HEK293T (cell line): Measurements from ENCODE around the gene TMTC2.
"Not testable (repeated sequence)": the region's sequence is repeated elsewhere in the genome, so short reads cannot be mapped to it uniquely, and the experiment has no call there.

Experiments
- CTCF ChIA-PET: fragments of 350-600 bp; formaldehyde crosslinking; extraction: SDS; loops from one replicate; lab custom pipeline; 2021; ENCODE audit warnings: antibody characterized with exemption, inconsistent platforms; lab: Yijun Ruan, JAX
- POLR2A ChIA-PET: fragments of 350-600 bp; formaldehyde crosslinking; extraction: SDS; loops from one replicate; lab custom pipeline; 2020; ENCODE audit warnings: antibody characterized with exemption, inconsistent platforms; lab: Yijun Ruan, JAX
- DNase-seq: peaks from one replicate; pipeline ENCODE4 v3.0.0; 2012; ENCODE audit warnings: mixed read lengths; ENCODE audit errors: extremely low spot score
- ARNT ChIP-seq: fragments of 450-650 bp; IDR thresholded peaks from 2 replicates; pipeline ENCODE4 v1.6.1; 2017; ENCODE audit warnings: mild to moderate bottlenecking
- BHLHE40 ChIP-seq: fragments of 450-650 bp; IDR thresholded peaks from 2 replicates; pipeline ENCODE4 v1.6.1; 2016; ENCODE audit warnings: mild to moderate bottlenecking, moderate library complexity, borderline replicate concordance
- CTBP1 ChIP-seq: fragments of 450-650 bp; IDR thresholded peaks from 2 replicates; pipeline ENCODE4 v1.6.1; 2016; ENCODE audit warnings: borderline replicate concordance
- ELF4 ChIP-seq: fragments of 450-650 bp; IDR thresholded peaks from 2 replicates; pipeline ENCODE4 v1.6.1; 2017; ENCODE audit warnings: antibody characterized with exemption
- FOXA1 ChIP-seq: fragments of 450-650 bp; IDR thresholded peaks from 2 replicates; pipeline ENCODE4 v1.6.1; 2016; ENCODE audit warnings: mild to moderate bottlenecking
- FOXK2 ChIP-seq: fragments of 450-650 bp; IDR thresholded peaks from 2 replicates; pipeline ENCODE4 v1.6.1; 2016; ENCODE audit warnings: mild to moderate bottlenecking
- FOXM1 ChIP-seq: fragments of 450-650 bp; IDR thresholded peaks from 2 replicates; pipeline ENCODE4 v1.6.1; 2017; ENCODE audit warnings: mild to moderate bottlenecking, borderline replicate concordance
- HDGF ChIP-seq: fragments of 450-650 bp; IDR thresholded peaks from 2 replicates; pipeline ENCODE4 v1.6.1; 2017; ENCODE audit warnings: antibody characterized with exemption, borderline replicate concordance
- L3MBTL2 ChIP-seq: fragments of 450-650 bp; conservative IDR thresholded peaks from 2 replicates; pipeline ENCODE4 v1.6.1; 2016; ENCODE audit warnings: mild to moderate bottlenecking
- LEF1 ChIP-seq: fragments of 450-650 bp; IDR thresholded peaks from 2 replicates; pipeline ENCODE4 v1.6.1; 2017; ENCODE audit warnings: mild to moderate bottlenecking, borderline replicate concordance
- NFRKB ChIP-seq: fragments of 450-650 bp; IDR thresholded peaks from 2 replicates; pipeline ENCODE4 v1.6.1; 2016; ENCODE audit warnings: mild to moderate bottlenecking, moderate library complexity
- SP1 ChIP-seq: fragments of 450-650 bp; IDR thresholded peaks from 2 replicates; pipeline ENCODE4 v1.6.1; 2017
- SUZ12 ChIP-seq: fragments of 450-650 bp; IDR thresholded peaks from 2 replicates; pipeline ENCODE4 v1.6.1; 2016; ENCODE audit warnings: mild to moderate bottlenecking
- TARDBP ChIP-seq: fragments of 450-650 bp; IDR thresholded peaks from 2 replicates; pipeline ENCODE4 v1.6.1; 2016
- ZNF384 ChIP-seq: fragments of 450-650 bp; IDR thresholded peaks from 2 replicates; pipeline ENCODE4 v1.6.1; 2016
- TF ChIP-seq, protein P1 (sequence below): fragments of 450-650 bp; IDR thresholded peaks from 2 replicates; pipeline ENCODE4 v1.6.1; 2016

TMTC2 gene

DNA sequence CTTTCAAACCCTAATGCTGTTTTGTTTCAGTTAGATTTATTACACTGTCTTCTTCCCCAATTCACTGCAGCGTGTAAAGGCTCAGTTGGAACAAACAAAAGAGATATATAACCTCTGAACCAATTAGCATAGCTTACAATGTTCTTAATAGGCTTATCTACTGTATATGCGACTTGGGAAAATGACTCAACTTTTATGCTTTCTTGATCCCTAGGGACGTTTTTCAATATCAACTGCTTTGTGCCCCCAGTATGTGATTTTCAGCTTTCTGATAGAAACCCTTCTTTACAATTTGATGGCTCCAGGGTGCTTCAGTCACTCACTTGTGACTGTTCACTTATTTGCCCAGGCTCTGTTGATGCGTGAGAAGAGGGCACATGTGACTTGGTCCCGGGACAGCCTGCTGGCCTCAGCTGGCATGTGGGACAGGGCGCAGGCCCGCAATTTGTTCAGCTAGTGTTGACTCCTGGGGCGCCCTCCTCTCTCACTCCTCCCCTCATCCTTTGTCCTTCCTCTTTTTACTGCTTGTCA, 107.1 kb downstream of the TMTC2 start:
- TF ChIP-seq SUZ12 (no peak), ZNF384 (no peak), HDGF (no peak), L3MBTL2 (no peak), FOXM1 (no peak)
- ChIA-PET CTCF (no interaction called here), POLR2A (no interaction called here)
- no peak for DNase-seq

DNA sequence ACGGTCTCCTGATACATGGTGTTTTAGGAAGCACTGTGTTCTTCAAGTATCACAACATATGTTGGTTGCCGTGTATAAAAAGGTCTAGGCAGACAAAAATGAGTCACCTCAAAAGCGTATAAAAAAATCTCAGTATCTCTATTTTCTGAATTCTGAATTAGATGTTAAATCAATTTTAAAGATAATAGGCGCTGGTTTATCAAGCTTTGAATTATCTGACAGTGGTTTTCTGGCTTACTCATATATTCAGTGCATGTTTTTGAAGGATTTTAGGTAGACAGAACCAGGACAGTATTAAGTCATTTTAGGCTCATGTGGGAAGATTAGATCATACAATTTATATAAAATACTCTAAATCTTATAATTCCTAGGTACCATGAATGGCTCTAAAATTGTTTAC, 110.8 kb downstream of the TMTC2 start:
- POLR2A ChIA-PET, result no interaction called here

DNA sequence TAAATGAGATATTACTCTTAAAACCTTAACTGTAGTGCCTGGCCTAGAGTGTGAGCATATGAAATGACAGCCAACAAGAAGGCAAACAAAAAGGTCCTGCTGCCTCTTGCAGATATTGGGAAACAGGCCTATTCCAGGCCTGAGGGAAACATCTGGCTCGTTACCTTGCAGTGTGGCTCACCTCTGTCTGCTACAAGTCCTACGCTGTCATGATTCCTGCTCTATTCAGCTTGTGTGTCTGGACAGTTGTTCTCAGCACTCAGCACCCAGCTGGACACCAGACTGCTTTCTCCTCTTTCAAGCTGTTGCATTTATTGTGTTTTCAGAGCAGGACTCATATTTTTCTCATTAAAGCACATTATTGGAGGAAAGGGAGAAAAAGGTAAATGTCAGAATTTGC, 113.5 kb downstream of the TMTC2 start:
- TF ChIP-seq HDGF (no peak), TARDBP (no peak), SUZ12 (no peak), NFRKB (no peak), FOXK2 (no peak), CTBP1 (no peak), FOXA1 (no peak), ZNF384 (no peak), ARNT (no peak), L3MBTL2 (no peak), FOXM1 (no peak), LEF1 (no peak), SP1 (no peak), BHLHE40 (no peak), ELF4 (no peak)
- TF ChIP-seq, protein P1, sequence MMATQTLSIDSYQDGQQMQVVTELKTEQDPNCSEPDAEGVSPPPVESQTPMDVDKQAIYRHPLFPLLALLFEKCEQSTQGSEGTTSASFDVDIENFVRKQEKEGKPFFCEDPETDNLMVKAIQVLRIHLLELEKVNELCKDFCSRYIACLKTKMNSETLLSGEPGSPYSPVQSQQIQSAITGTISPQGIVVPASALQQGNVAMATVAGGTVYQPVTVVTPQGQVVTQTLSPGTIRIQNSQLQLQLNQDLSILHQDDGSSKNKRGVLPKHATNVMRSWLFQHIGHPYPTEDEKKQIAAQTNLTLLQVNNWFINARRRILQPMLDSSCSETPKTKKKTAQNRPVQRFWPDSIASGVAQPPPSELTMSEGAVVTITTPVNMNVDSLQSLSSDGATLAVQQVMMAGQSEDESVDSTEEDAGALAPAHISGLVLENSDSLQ, result no peak
- POLR2A ChIA-PET, result no interaction called here
- DNase-seq, result no peak
- CTCF ChIA-PET, result no interaction called here

More for the DNA sequence above, 110.8 kb downstream of the TMTC2 start:
- CTCF ChIA-PET, result no interaction called here
- no peak for DNase-seq
- TF ChIP-seq HDGF, result no peak
- TF ChIP-seq CTBP1, result no peak
- TF ChIP-seq NFRKB, result no peak
- no peak for TF ChIP-seq FOXM1
- no peak for TF ChIP-seq BHLHE40
- TF ChIP-seq TARDBP, result no peak
- TF ChIP-seq FOXA1, result no peak
- no peak for TF ChIP-seq ELF4
- no peak for TF ChIP-seq FOXK2
- TF ChIP-seq ARNT, result no peak
- no peak for TF ChIP-seq SUZ12
- no peak for TF ChIP-seq ZNF384
- TF ChIP-seq L3MBTL2, result no peak
- TF ChIP-seq LEF1, result no peak
- no peak for TF ChIP-seq SP1

DNA sequence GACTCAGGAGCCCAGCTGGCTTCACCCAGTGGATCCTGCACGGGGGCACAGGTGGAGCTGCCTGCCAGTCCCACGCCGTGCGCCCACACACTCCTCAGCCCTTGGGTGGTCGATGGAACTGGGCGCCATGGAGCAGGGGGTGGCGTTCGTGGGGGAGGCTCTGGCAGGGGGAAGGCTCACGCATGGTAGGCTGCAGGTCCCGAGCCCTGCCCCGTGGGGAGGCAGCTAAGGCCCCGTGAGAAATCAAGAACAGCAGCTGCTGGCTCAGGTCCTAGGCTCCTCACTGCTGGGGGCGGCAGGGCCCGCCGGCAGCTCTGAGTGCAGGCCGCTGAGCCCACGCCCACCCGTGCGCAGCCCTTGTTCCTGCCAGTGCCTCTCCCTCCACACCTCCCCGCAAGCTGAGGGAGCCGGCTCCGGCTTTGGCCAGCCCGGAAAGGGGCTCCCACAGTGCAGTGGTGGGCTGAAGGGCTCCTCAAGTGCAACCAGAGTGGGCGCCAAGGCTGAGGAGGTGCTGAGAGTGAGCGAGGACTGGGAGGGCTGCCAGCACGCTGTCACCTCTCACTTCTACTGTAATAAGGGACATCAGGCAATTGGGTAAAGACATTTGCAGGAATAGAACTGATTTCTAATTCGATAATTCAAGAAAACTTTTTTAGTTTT, 115.4 kb downstream of the TMTC2 start:
- POLR2A ChIA-PET, result no interaction called here
- DNase-seq, result no peak
- no peak for TF ChIP-seq CTBP1
- no peak for TF ChIP-seq ARNT
- TF ChIP-seq BHLHE40, result no peak
- TF ChIP-seq TARDBP, result no peak
- no peak for TF ChIP-seq FOXM1
- no peak for TF ChIP-seq NFRKB
- TF ChIP-seq HDGF, result no peak
- no peak for TF ChIP-seq L3MBTL2
- no peak for TF ChIP-seq LEF1
- no peak for TF ChIP-seq FOXK2
- TF ChIP-seq SUZ12, result no peak
- TF ChIP-seq, protein P1, result no peak
- CTCF ChIA-PET, result no interaction called here

DNA sequence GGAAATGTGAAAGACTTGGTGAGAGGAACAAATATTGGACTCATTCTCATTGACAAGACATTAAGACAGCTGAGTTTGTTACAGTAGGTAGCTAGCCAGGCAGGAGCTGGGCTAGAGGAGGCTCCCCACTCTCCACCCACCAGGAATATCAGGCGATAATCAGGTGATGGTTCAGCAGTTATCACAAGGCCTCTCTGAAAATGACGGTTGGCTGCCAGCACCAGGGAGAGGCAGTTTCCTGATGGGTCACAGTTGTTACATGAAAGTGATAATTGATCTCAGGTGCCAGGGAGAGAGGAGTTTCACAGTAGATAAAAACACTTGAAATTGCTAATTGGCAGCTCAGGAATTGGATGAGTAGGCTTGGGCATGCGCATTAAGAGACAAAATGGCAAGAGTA, 116.5 kb downstream of the TMTC2 start:
- TF ChIP-seq, protein P1, result no peak
- TF ChIP-seq FOXM1 (no peak), HDGF (no peak), ZNF384 (no peak), L3MBTL2 (no peak), LEF1 (no peak), BHLHE40 (no peak), NFRKB (no peak), TARDBP (no peak), FOXA1 (no peak), ARNT (no peak), ELF4 (no peak), CTBP1 (no peak), SUZ12 (no peak), FOXK2 (no peak), SP1 (no peak)
- no peak for DNase-seq
- POLR2A ChIA-PET, result no interaction called here
- CTCF ChIA-PET, result no interaction called here

DNA sequence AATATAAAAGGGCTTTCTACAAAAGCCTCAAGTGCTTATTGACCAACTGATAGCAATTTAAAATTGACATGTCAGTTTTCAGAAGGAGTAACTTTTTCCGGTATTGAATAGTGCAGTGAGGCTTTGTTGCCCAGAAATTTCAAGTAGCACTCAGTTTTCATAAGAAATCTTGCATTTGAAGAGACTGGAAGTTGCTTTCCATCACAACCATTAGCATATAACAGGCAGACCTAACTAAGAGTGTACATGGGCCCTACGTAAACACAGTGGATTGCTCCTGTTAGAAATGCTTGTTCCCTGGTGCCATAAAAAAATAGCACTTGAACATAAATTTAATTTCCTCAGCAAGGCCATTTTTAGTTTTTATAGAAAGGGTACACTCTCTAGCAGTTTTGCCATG, 117.9 kb downstream of the TMTC2 start:
- ChIA-PET CTCF (no interaction called here), POLR2A (no interaction called here)
- TF ChIP-seq ZNF384, result no peak
- TF ChIP-seq TARDBP, result no peak
- TF ChIP-seq ELF4, result no peak
- TF ChIP-seq, protein P1, result no peak
- no peak for TF ChIP-seq SP1
- no peak for TF ChIP-seq CTBP1
- no peak for TF ChIP-seq HDGF
- no peak for TF ChIP-seq BHLHE40
- TF ChIP-seq FOXK2, result no peak
- TF ChIP-seq ARNT, result no peak
- TF ChIP-seq FOXA1, result no peak
- no peak for TF ChIP-seq FOXM1
- TF ChIP-seq L3MBTL2, result no peak
- no peak for TF ChIP-seq SUZ12
- no peak for DNase-seq

DNA sequence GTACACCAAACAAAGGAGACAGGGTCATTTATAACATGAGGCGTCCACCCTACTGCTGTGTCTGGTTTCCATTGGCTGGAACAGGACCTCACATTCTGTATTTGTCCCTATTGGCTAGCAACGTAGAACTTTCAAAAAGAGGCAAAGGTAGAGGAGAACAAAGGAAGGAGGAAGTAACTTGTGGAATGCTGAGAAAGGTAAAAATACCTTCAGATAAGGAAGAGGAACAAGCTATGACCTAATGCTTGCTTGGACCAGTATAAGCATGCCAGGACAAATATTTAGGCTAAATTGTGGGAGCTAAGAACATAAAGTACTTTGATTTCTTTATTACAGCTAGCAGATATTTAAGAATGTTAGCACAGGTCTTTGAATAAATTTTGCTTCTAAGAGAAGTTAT, 118.3 kb downstream of the TMTC2 start:
- DNase-seq, CTCF ChIA-PET, POLR2A ChIA-PET: not testable (repeated sequence)
